SKM-1 (cell line): ENCODE measurements around the gene SCNN1G.

Experiments used
- DNase-seq: peaks from one replicate; lab custom pipeline; 2025; ENCODE audit not compliant: unreplicated experiment; lab: John Stamatoyannopoulos, UW

Gene SCNN1G

GRCh38 chr16:23195366-23195978 is 12.9 kb downstream of the SCNN1G start:
- no peak for DNase-seq

- no peak for DNase-seq
Observed at GRCh38 chr16:23196539-23196938, 14.0 kb downstream of the SCNN1G start.

GRCh38 chr16:23202166-23202565 is 19.6 kb downstream of the SCNN1G start:
- DNase-seq: no peak

GRCh38 chr16:23206986-23207385 is 24.4 kb downstream of the SCNN1G start:
- DNase-seq: no peak

- no peak for DNase-seq
Observed at GRCh38 chr16:23207485-23207884, 24.9 kb downstream of the SCNN1G start.

- no peak for DNase-seq
Observed at GRCh38 chr16:23209606-23210005, 27.1 kb downstream of the SCNN1G start.

- no peak for DNase-seq
Observed at GRCh38 chr16:23213831-23214230, 31.3 kb downstream of the SCNN1G start.

GRCh38 chr16:23214796-23215195 is 32.3 kb downstream of the SCNN1G start:
- no peak for DNase-seq

GRCh38 chr16:23215435-23215834 is 32.9 kb downstream of the SCNN1G start:
- no peak for DNase-seq

GRCh38 chr16:23216658-23217246 is 34.2 kb downstream of the SCNN1G start:
- DNase-seq: no peak

GRCh38 chr16:23217646-23218045 is 35.1 kb downstream of the SCNN1G start:
- DNase-seq: no peak

- DNase-seq: no peak
Observed at GRCh38 chr16:23222929-23223328, 40.4 kb downstream of the SCNN1G start.

GRCh38 chr16:23223368-23223767 is 40.8 kb downstream of the SCNN1G start:
- DNase-seq: no peak

- DNase-seq: no peak
Observed at GRCh38 chr16:23225109-23225508, 42.6 kb downstream of the SCNN1G start.

- no peak for DNase-seq
Observed at GRCh38 chr16:23225634-23226033, 43.1 kb downstream of the SCNN1G start.

- DNase-seq: no peak
Observed at GRCh38 chr16:23227529-23227928, 45.0 kb downstream of the SCNN1G start.

GRCh38 chr16:23229714-23230113 is 47.2 kb downstream of the SCNN1G start:
- no peak for DNase-seq

GRCh38 chr16:23232806-23233205 is 50.3 kb downstream of the SCNN1G start:
- DNase-seq: no peak

- no peak for DNase-seq
Observed at GRCh38 chr16:23235176-23235575, 52.6 kb downstream of the SCNN1G start.

GRCh38 chr16:23236983-23237382 is 54.4 kb downstream of the SCNN1G start:
- DNase-seq: no peak

GRCh38 chr16:23240994-23241393 is 58.4 kb downstream of the SCNN1G start:
- no peak for DNase-seq

- DNase-seq: no peak
Observed at GRCh38 chr16:23244122-23244521, 61.6 kb downstream of the SCNN1G start.

GRCh38 chr16:23245268-23245667 is 62.7 kb downstream of the SCNN1G start:
- DNase-seq: no peak
